Middle frontal gyrus (tissue), 1 donor: ENCODE measurements around the gene PPP2R2C.

Source experiments
- DNase-seq: peaks from one replicate; pipeline ENCODE4 v3.0.0-alpha.2; 2015; ENCODE audit warnings: low spot score; ENCODE audit errors: extremely low spot score

PPP2R2C gene

DNA sequence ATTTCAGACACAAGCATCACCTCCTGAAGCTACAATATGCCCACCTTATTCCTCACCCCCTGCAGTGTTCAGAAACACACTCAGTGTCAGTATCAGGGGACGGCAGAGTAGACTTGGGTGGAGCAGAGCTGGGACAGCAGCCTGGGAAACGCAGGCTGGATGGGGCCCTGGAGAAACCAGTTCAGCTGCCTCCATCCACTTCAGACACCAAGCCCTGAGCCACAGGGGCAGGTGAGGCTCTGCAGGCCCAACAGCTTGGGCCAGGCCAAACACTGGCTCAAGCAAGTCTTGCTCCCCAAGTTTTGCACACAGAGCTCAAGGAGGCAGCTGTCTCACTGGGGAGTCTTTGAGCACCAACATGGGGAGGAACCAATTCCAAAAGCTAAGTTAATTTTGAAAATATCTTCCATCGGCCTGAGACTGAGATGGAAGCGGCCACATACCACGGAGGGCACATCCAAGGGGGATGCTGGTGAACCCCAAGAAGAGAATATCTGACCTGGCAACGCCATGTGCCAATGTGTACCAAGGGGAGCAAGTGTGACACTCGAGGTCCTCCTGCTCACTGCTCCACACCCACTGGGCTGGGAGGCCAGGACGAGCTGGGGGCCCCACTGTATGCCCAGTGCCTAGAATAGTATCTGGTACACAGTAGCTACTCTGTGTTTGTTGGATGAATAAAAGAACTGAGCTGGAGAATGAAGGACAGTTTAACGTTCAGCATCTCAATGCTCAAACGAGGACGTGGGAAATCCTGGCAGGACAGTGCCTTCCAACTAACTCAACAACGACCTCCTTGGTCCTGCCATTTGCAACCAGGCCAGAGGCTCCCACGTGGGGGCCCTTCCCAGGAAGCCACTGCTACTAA lies 45.6 kb downstream of the PPP2R2C start:
- no peak for DNase-seq

DNA sequence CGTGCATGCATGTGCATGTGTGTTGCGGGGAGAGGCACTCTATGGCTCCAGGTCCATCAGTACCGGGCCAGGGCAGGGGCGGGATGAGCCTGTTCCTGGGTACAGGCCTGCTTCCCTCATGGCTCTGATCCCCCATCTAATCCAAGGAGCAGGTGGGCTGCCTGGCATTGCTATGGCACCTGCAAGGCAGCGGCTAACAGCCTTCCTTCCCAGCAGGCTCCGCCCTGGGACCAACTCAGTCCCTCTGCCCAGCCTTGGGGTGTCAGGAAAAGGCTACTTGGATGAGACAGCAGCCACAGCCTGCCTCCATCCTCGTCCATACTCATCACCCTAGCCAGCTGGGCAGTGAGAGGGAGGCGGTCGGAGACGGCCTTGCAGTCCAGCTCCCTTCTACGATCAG lies 46.5 kb downstream of the PPP2R2C start:
- DNase-seq, result no peak

- no peak for DNase-seq
These were observed 47.1 kb downstream of the PPP2R2C start for GRCh38 chr4:6425336-6425735.

GRCh38 chr4:6424425-6424824 lies 48.0 kb downstream of the PPP2R2C start:
- no peak for DNase-seq

DNA sequence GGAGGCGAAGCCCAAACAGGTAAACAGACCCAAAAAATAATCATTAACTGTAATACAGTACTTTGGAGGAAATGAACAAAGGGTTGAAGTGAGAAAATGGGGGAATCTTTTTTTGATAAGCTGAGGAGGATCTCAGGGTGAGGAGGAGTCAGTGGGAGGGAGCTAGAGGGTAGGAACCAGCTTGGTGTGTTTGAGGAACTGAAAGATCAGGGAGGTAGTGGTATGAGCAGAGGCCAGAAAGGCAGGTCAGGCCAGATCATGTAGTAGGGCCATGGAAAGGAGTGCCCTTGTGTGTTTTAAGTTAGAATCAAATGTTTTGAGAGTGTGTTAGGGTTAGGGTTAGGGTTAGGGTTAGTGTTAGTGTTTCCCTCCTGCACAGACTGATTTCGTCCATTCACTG lies 48.8 kb downstream of the PPP2R2C start:
- DNase-seq, result no peak

GRCh38 chr4:6422866-6423265 lies 49.5 kb downstream of the PPP2R2C start:
- no peak for DNase-seq

DNA sequence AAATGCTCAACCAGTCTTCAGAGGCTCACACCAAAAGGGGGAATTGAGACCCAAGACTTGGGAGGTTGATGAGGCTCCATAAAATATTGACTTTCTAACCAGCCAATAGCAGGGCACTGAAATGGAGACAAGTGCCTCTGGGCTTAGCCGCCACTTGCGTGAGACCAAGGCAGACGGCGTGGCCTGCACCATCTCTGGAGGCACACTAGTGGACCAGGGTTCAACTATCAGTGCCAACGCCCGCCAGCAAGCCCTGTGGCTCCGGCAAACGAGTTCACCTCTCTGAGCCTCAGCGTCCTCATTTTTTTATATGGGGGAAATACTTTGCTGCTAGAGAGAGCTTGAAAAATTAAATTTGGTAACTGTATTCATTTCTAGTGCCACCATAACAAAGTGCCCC lies 50.3 kb downstream of the PPP2R2C start:
- DNase-seq, result no peak

DNA sequence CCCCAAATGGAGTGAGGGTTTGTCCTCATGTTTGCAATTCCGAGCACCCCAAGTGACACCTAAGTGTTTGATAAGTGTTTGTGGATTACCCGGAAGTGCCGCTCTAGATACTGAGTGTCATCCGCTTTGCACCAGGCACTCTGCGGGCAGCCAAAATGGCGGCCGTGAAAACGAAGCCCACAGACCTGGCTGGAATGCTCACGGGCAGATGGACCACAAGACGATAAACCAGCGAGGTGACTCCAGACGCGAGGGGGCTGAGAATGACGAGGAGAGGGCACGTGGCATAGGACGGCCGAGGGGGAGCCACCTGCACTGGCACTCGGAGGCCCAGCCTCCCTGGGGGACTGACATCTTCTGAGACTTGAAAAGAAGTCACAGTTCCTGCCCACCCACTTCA lies 51.0 kb downstream of the PPP2R2C start:
- no peak for DNase-seq

DNA sequence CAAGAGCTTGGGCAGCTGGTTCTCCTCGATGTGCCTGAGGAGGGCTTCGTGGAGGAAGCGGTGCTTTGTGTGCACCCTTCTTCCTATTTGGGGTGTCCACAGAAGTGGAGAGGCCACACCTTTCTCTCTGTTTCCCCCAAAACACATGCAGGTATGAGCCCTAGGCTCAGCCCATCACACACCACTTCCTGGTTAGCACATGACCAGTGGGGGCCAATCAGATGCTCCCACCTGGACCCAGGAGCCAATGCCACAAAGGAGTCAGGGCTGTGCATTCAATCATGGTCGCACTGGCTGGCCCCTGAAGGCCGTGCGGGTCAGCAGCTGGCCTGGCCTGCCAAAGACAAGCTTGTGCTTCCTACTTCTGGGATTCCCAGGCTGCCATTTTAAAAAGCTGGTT lies 51.4 kb downstream of the PPP2R2C start:
- DNase-seq, result no peak

DNA sequence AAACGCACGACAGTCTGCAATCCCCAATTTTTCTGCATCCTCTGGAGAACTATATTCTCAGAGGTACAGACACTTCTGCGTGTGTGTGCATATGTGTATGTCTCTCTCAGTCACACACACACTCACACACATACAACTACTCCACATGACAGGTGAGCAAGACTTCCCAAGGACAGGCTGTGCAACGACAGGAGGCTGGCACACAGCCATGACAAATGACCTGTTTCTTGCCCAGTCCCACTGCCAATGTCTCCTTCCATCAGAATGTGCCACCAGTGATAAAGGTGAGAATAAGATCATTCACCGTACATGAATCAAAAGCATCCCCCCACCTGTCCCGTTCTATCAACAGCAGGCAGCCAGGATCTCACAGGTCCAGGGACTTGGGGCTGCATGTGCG lies 52.4 kb downstream of the PPP2R2C start:
- no peak for DNase-seq

- DNase-seq, result peak; percentile 54
These were observed 52.9 kb downstream of the PPP2R2C start for GRCh38 chr4:6419452-6420028.

DNA sequence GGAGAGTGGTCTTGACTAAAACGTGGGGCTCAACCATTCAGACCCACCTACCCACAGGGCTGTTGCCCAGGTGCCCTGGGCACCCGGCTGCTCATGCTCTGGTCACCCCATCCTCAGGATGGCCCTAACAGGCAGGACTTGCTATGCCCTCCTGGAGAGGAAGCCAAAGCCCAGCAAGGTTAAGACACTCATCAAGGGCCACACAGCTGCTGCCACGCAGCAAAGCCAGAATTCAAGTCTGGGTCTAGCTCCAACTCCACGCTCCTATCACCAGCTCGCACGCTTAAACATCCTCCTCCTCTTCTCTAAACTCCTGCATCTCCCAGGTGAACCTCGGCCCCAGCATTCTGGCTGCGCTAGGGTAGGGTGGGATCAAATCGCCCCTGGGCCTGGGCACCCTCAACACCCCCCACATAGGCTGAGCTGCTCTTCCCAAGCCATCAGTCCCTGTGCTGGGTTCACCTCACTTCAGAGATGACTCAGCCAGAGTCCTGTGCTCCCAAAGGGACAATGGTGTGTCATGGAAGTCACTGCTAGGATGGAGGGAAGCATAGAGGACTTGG lies 54.1 kb downstream of the PPP2R2C start:
- DNase-seq, result no peak

GRCh38 chr4:6417516-6418050 lies 54.8 kb downstream of the PPP2R2C start:
- no peak for DNase-seq

DNA sequence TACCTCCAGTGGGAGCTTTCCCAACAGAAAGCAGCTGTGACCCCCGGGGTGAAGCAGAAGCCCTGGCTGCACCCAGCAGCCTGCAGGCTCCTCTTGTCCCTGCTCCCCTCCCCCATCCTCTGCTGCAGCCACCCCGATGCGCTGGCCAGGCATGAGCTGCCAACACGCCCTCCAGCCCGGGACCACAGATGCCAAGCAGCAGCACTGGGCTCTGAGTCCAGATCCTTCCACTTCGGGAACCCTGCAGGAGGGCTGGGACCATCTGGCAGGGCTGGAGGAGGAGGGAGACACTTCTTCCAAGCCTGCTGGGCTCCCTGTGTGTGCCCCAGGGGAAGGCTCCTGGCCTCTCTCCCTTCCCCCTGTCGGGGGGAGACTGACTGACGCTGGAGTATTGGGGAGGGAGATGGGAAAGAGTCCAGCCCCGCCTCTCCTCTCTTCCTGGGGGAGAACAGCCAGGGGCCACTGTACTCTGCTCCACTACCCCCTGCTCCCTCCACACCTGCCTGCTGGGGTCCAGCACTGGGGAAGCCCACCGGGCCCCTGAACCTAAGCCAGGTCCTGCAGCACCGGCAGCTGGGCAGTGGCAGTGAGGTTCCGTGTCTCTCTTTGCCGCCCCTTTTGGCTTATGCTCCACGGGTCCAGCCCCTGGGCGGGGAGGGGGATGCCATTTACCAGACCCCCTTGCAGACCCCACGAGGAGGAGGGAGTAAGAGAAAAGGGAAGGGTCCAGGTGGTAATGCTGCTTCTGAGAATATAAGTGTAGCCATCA lies 55.7 kb downstream of the PPP2R2C start:
- DNase-seq, result no peak

GRCh38 chr4:6415031-6415705 lies 57.2 kb downstream of the PPP2R2C start:
- DNase-seq, result no peak

GRCh38 chr4:6414578-6414977 lies 57.8 kb downstream of the PPP2R2C start:
- no peak for DNase-seq

DNA sequence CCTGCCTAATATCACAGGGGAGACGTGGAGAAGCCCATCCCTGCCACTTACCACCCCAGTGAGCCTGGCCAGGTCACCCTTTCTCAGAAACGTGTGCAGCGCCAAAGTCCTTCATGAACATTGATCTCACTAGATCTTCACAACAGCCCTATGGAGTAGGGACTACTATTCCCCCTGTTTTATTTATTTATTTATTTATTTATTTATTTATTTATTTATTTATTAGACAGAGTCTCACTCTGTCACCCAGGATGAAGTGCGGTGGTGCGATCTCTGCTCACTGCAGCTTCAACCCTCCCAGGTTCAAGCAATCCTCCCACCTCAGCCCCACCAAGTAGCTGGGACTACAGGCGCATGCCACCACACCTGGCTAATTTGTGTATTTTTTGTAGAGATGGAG lies 61.8 kb downstream of the PPP2R2C start:
- DNase-seq, result no peak

- DNase-seq, result no peak
These were observed 62.3 kb downstream of the PPP2R2C start for GRCh38 chr4:6410068-6410467.

DNA sequence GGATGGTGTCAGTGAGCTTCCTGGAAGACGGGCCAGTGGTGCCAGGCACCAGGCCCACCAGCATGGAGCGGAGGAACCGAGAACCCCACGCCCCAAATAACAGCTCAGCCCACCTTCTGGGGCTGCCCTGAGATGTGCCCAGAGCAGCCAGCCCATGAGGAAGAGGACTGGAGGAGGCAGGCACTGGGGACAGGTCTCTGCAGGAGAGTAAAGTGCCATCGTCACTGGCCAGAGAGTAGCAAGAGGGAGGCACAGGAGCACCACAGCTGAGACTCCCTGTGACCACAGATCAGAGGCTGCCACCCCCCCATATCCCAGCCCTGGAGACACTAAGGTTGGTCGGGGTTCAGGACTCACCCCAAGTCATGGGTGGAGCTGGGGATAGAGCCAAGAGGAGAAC lies 63.0 kb downstream of the PPP2R2C start:
- no peak for DNase-seq

DNA sequence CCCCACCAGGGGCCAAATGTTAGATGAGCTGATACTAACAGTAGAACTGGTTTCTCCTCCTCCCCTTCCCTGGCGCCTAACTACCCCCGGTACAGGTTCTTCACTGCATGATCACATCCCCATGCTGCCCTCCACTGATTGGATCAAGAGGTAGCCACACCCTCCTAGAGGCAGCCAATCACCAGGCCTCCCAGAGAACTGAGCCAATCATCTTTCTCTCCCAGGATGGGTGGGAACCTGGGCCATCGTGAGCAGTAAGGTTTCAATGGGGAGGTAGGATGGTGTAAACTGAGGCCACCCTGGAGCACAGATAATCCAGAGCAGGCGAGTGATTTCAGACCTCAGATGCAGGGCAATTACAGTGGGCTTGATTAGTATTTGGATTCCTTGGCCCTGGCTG lies 64.2 kb downstream of the PPP2R2C start:
- no peak for DNase-seq

DNA sequence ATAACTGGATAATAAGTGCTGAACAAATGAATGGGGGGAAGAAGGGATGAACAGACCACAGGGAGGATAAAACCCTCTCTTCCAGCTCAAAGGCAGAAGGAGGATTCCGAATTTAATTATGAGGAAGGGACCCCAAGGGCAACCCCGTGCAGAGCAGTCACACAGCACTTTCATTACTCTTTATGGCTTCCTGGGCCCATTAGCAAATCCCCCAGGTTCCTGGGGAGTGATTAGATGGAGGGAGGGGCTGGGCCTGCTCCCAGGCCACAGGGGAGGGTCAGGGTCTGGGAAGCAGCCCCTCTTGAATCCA lies 67.1 kb downstream of the PPP2R2C start:
- no peak for DNase-seq
